ENCODE data around the gene FSTL1.

Gene FSTL1

GRCh38 chr3:120438216-120438615 lies 12.6 kb downstream of the FSTL1 start:
- TF ChIP-seq CTCF (IDR thresholded peaks at IDR 0.05; ENCODE audit: extremely low read depth, missing control alignments), result no peak
- no peak for DNase-seq (ENCODE audit: low spot score)

GRCh38 chr3:120437559-120437958 lies 13.2 kb downstream of the FSTL1 start:
- DNase-seq (ENCODE audit: low spot score), result no peak
- no peak for TF ChIP-seq CTCF (IDR thresholded peaks at IDR 0.05; ENCODE audit: extremely low read depth, missing control alignments)

DNA sequence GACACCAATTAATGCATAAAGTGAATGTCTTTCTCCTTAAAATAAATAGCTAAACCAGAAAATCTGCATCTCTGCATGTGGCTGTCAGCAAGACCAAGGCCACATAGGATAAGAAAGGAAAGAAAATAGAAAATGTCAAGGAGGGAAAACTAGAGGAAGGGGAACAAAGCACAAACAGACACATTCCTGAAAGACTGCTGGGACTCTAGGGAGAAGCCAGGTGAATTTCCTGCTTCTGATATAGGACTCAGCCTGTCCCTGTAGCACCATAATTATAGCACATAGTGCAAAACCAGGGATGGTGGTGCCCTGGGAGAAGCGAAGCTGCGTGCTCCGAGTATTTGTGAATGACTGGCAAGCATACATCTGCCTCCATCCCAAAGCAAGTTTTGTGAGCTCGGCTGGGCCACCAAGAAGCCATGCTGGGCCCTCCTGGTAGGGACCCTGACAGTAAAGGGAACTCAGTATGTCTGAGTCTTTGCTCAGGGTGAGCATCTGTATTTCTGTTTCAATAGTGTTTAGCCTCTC lies 14.2 kb downstream of the FSTL1 start:
- TF ChIP-seq CTCF (IDR thresholded peaks at IDR 0.05; ENCODE audit: extremely low read depth, missing control alignments), result no peak
- DNase-seq (ENCODE audit: low spot score), result no peak

DNA sequence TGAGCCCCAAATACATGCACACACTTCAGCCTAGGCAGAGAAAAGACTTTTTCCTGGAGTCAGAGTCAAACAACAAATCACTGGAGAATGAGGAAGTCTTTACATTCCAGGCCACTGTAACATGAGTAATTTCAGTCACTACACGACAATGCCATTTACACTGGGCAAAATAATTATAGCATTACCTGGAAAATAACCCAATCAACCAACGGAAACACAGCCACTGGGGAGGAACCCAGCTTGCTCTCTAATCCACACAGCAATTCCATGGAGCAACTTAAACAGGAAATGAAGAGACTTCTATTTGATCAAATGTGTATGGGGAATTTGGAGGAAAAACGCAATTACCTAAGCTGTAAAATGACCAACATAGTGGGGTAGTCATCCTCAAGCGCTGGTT lies 15.2 kb downstream of the FSTL1 start:
- no peak for DNase-seq (ENCODE audit: low spot score)

GRCh38 chr3:120433662-120434331 lies 17.0 kb downstream of the FSTL1 start:
- TF ChIP-seq CTCF (IDR thresholded peaks at IDR 0.05; ENCODE audit: extremely low read depth, missing control alignments), result no peak
- DNase-seq (ENCODE audit: low spot score), result no peak

More for the DNA sequence above, 15.2 kb downstream of the FSTL1 start:
- TF ChIP-seq CTCF (IDR thresholded peaks at IDR 0.05; ENCODE audit: extremely low read depth, missing control alignments), result no peak

- DNase-seq (ENCODE audit: low spot score), result no peak
- TF ChIP-seq CTCF (IDR thresholded peaks at IDR 0.05; ENCODE audit: extremely low read depth, missing control alignments), result no peak
Observed at GRCh38 chr3:120432150-120432860, 18.5 kb downstream of the FSTL1 start.

- DNase-seq (ENCODE audit: low spot score), result no peak
Observed at GRCh38 chr3:120429921-120430361, 20.9 kb downstream of the FSTL1 start.

More at GRCh38 chr3:120429921-120430361, 20.9 kb downstream of the FSTL1 start:
- TF ChIP-seq CTCF (IDR thresholded peaks at IDR 0.05; ENCODE audit: extremely low read depth, missing control alignments), result no peak
